ENCODE measurements around the gene FAM50B.

Gene FAM50B

GRCh38 chr6:3873051-3873450, 23.9 kb downstream of the FAM50B start:
- DNase-seq (ENCODE audit: low read depth, low spot score) = no peak
- ChIA-PET CTCF (interaction anchor here (1.0 to 5.1 kb wide), 7 partner anchors 9 to 140 kb away, joined by 3 to 36 read pairs (median 3); partner anchors contain the start of gene FAM50B), POLR2A (no interaction called here)
- H3K4me3 ChIP-seq (ENCODE audit: low read depth, low read length) = no peak overlapping the region
- TF ChIP-seq CTCF (IDR thresholded peaks at IDR 0.05; ENCODE audit: insufficient read depth, low read length, missing control alignments) = no peak

- no peak for TF ChIP-seq CTCF (IDR thresholded peaks at IDR 0.05; ENCODE audit: insufficient read depth, low read length, missing control alignments)
- ChIA-PET POLR2A (interaction anchor here (1.0 kb wide), 1 partner anchor 25 kb away, joined by 3 read pairs; the partner anchor contains the start of gene FAM50B), CTCF (interaction anchor here (1.2 to 5.1 kb wide), 5 partner anchors 8 to 25 kb away, joined by 3 to 36 read pairs (median 6); partner anchors contain the start of gene FAM50B)
- no peak overlapping the region for H3K4me3 ChIP-seq (ENCODE audit: low read depth, low read length)
- no peak for DNase-seq (ENCODE audit: low read depth, low spot score)
Observed at GRCh38 chr6:3874069-3874468, 24.9 kb downstream of the FAM50B start.

- no peak overlapping the region for H3K4me3 ChIP-seq (ENCODE audit: low read depth, low read length)
- ChIA-PET POLR2A (no interaction called here), CTCF (no interaction called here)
- no peak for DNase-seq (ENCODE audit: low read depth, low spot score)
- no peak for TF ChIP-seq CTCF (IDR thresholded peaks at IDR 0.05; ENCODE audit: insufficient read depth, low read length, missing control alignments)
Observed at GRCh38 chr6:3875486-3875885, 26.3 kb downstream of the FAM50B start.

GRCh38 chr6:3876101-3876500, 26.9 kb downstream of the FAM50B start:
- POLR2A ChIA-PET = interaction anchor here (0.9 to 1.2 kb wide), 2 partner anchors 126 to 130 kb away, joined by 3 read pairs; no protein-coding TSS in a partner anchor
- H3K4me3 ChIP-seq (ENCODE audit: low read depth, low read length) = no peak overlapping the region
- no peak for TF ChIP-seq CTCF (IDR thresholded peaks at IDR 0.05; ENCODE audit: insufficient read depth, low read length, missing control alignments)
- CTCF ChIA-PET = interaction anchor here (1.2 to 2.3 kb wide), 4 partner anchors 12 to 128 kb away, joined by 3 to 14 read pairs (median 4); partner anchors contain the start of gene FAM50B
- no peak for DNase-seq (ENCODE audit: low read depth, low spot score)

- DNase-seq (ENCODE audit: low read depth, low spot score) = no peak
- H3K4me3 ChIP-seq (ENCODE audit: low read depth, low read length) = no peak overlapping the region
- POLR2A ChIA-PET = interaction anchor here (0.9 to 1.2 kb wide), 2 partner anchors 127 to 131 kb away, joined by 3 read pairs; no protein-coding TSS in a partner anchor
- CTCF ChIA-PET = interaction anchor here (1.0 to 2.3 kb wide), 8 partner anchors 10 to 129 kb away, joined by 3 to 14 read pairs (median 4); partner anchors contain the start of gene FAM50B
- TF ChIP-seq CTCF (IDR thresholded peaks at IDR 0.05; ENCODE audit: insufficient read depth, low read length, missing control alignments) = no peak
Observed at GRCh38 chr6:3876866-3877265, 27.7 kb downstream of the FAM50B start.

GRCh38 chr6:3878048-3878666, 29.0 kb downstream of the FAM50B start:
- TF ChIP-seq CTCF (IDR thresholded peaks at IDR 0.05; ENCODE audit: insufficient read depth, low read length, missing control alignments) = no peak
- ChIA-PET CTCF (interaction anchor here (1.4 to 2.3 kb wide), 5 partner anchors 11 to 100 kb away, joined by 4 to 14 read pairs (median 6); partner anchors contain the start of gene FAM50B), POLR2A (no interaction called here)
- H3K4me3 ChIP-seq (ENCODE audit: low read depth, low read length) = no peak overlapping the region
- no peak for DNase-seq (ENCODE audit: low read depth, low spot score)
